Measurements from ENCODE around the gene ELAVL4. TPM values are rescaled to one million over a fixed set of nuclear protein-coding genes. Genes with fewer than 3 reads are reported as not detected.

Gene ELAVL4
- total and polyA plus RNA-seq, 2 of the 8 experiments (the other 6 are each of a cell fraction or from before 2014, with no cell fraction given), result 0.21 to 0.89 TPM

GRCh38 chr1:50193002-50193401, 84.3 kb downstream of the ELAVL4 start (continued):
- TF ChIP-seq MAX (IDR thresholded peaks at IDR 0.05) (no peak), CBX8 (IDR thresholded peaks at IDR 0.05; ENCODE audit: borderline replicate concordance, low read depth, low read length) (no peak), ATF2 (IDR thresholded peaks at IDR 0.05; ENCODE audit: low read length) (no peak), HDAC6 (IDR thresholded peaks at IDR 0.05; ENCODE audit: low read depth, low read length) (no peak), POLR2AphosphoS5 (IDR thresholded peaks at IDR 0.05; ENCODE audit: low read depth, low read length) (no peak), RFX5 (IDR thresholded peaks at IDR 0.05; ENCODE audit: borderline replicate concordance, low read depth, low read length) (no peak)
